HepG2 (cell line): ENCODE data around the gene CAVIN1. TPM values are rescaled to one million over a fixed set of nuclear protein-coding genes. Genes with fewer than 3 reads are reported as not detected.

Experiments used
- ATF7-NPFF ChIP-seq: sonication (generic); formaldehyde crosslinking; IDR thresholded peaks from 2 replicates; pipeline ENCODE4 v1.8.1; 2023; ENCODE audit warnings: mild to moderate bottlenecking, low read depth, missing genetic modification reagents, moderate library complexity
- ERF ChIP-seq: IDR thresholded peaks from 2 replicates; pipeline ENCODE4 v1.6.1; 2018; ENCODE audit warnings: missing biosample characterization, missing genetic modification reagents
- HHEX ChIP-seq: IDR thresholded peaks from 2 replicates; pipeline ENCODE4 v1.6.1; 2016; ENCODE audit warnings: control low read depth
- KMT2B ChIP-seq: IDR thresholded peaks from 2 replicates; pipeline ENCODE4 v1.6.1; 2016; ENCODE audit warnings: missing genetic modification reagents, missing compliant biosample characterization
- MAFG ChIP-seq: sonication (generic); formaldehyde crosslinking; IDR thresholded peaks from 2 replicates; pipeline ENCODE4 v1.5.1; 2020; ENCODE audit warnings: mild to moderate bottlenecking, missing genetic modification reagents
- NR3C1 ChIP-seq: sonication (generic); formaldehyde crosslinking; IDR thresholded peaks from 2 replicates; pipeline ENCODE4 v1.4.0; 2020; ENCODE audit warnings: missing genetic modification reagents
- SMAD9 ChIP-seq: sonication (generic); formaldehyde crosslinking; IDR thresholded peaks from 2 replicates; pipeline ENCODE4 v1.5.1; 2020; ENCODE audit warnings: mild to moderate bottlenecking, missing genetic modification reagents
- TP53 ChIP-seq: sonication (generic); formaldehyde crosslinking; conservative IDR thresholded peaks from 2 replicates; pipeline ENCODE4 v1.4.0; 2020; ENCODE audit warnings: missing genetic modification reagents
- ZNF276 ChIP-seq: sonication (generic); formaldehyde crosslinking; IDR thresholded peaks from 2 replicates; pipeline ENCODE4 v1.4.0; 2020; ENCODE audit warnings: mild to moderate bottlenecking, low read depth, missing genetic modification reagents
- ZNF292 ChIP-seq: sonication (generic); formaldehyde crosslinking; IDR thresholded peaks from 2 replicates; pipeline ENCODE4 v1.8.1; 2022; ENCODE audit warnings: mild to moderate bottlenecking, low read depth, missing genetic modification reagents, borderline replicate concordance
- ZNF441 ChIP-seq: sonication (generic); formaldehyde crosslinking; IDR thresholded peaks from 2 replicates; pipeline ENCODE4 v1.7.0; 2021; ENCODE audit warnings: missing genetic modification reagents, borderline replicate concordance
- ZNF772 ChIP-seq: sonication (generic); formaldehyde crosslinking; IDR thresholded peaks from 2 replicates; pipeline ENCODE4 v1.5.0; 2020; ENCODE audit warnings: mild to moderate bottlenecking, missing genetic modification reagents
- ZNF781 ChIP-seq: sonication (generic); formaldehyde crosslinking; IDR thresholded peaks from 2 replicates; pipeline ENCODE4 v1.5.1; 2020; ENCODE audit warnings: borderline replicate concordance, mild to moderate bottlenecking, missing genetic modification reagents; ENCODE audit errors: not compliant biosample characterization
- polyA plus RNA-seq, 8 experiments: library from polyadenylated mRNA; depleted of rRNA in 3 of 8; stranded (reverse) in 7 of 8; unstranded in 1 of 8; fragments of >200 nt; fragmentation: Illumina TruSeq in 4 of 8; extraction: Trizol in 4 of 8; gene quantifications; 2 replicates each; pipeline versions ENCODE4 v1.2.1 to v1.2.3, GENCODE V29; 2011 to 2016; ENCODE audit warnings: low read depth in 4 of 8, missing spikeins in 1 of 8, mixed read lengths in 1 of 8; ENCODE audit not compliant: insufficient read depth in 1 of 8
- total RNA-seq, 5 experiments: library from RNA; depleted of rRNA; stranded (reverse); fragments of >200 nt; fragmentation: Illumina TruSeq; extraction: Trizol; gene quantifications; 2 replicates each; pipeline ENCODE4 v1.2.3, GENCODE V29; 2016; ENCODE audit warnings: low read depth in 1 of 5
- TF ChIP-seq, protein P1 (sequence below): sonication (generic); formaldehyde crosslinking; IDR thresholded peaks from 2 replicates; pipeline ENCODE4 v1.5.1; 2020; ENCODE audit warnings: mild to moderate bottlenecking, missing genetic modification reagents, borderline replicate concordance
- TF ChIP-seq, protein P2 (sequence below): sonication (generic); formaldehyde crosslinking; IDR thresholded peaks from 2 replicates; pipeline ENCODE4 v1.4.0; 2020; ENCODE audit warnings: missing genetic modification reagents
- TF ChIP-seq, protein P3 (sequence below): sonication (generic); formaldehyde crosslinking; IDR thresholded peaks from 2 replicates; pipeline ENCODE4 v1.5.0; 2020; ENCODE audit warnings: missing genetic modification reagents
- TF ChIP-seq, protein P4 (sequence below): IDR thresholded peaks from 2 replicates; pipeline ENCODE4 v1.6.1; 2016; ENCODE audit warnings: low read depth, borderline replicate concordance

The CAVIN1 gene
- total and polyA plus RNA-seq, 2 of the 13 experiments (the other 11 are each of a cell fraction or from before 2014, with no cell fraction given), result 15.9 to 25.5 TPM

DNA sequence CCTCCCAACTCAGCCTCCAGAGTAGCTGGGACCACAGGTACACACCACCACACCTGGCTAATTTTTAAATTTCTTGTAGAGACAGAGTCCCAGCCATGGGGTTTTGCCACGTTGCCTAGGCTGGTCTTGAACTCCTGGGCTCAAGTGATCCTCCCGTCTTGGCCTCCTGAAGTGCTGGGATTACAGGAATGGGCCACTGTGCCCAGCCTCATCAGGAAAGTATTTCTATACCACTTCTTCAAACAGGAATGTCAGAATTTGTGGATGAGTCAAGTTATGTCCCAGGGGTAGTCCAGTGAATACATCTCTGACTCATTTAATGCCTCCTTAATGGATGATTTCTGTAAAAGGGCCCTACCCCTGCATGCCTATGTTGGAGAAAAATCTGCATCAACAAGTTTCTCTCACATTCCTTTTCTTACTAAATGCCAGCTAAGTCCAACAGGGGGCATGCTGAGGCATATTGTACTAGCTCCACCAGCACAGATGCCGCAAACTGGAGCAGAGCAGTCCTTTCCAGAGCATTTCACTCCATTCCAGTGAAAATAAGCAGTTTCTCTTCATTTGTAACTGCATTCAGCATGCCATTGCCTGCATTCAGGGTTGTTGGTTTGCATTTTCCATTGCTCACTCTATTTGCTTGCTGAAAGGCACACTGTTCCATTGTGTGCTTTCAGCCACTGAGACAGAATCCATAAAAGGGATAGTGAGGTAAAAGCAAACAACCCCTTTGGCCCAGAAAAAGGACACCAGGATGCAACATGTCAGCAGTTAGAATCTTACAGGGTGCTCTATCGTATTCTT, 5.3 kb upstream of the CAVIN1 start (continued):
- TF ChIP-seq, protein P1, sequence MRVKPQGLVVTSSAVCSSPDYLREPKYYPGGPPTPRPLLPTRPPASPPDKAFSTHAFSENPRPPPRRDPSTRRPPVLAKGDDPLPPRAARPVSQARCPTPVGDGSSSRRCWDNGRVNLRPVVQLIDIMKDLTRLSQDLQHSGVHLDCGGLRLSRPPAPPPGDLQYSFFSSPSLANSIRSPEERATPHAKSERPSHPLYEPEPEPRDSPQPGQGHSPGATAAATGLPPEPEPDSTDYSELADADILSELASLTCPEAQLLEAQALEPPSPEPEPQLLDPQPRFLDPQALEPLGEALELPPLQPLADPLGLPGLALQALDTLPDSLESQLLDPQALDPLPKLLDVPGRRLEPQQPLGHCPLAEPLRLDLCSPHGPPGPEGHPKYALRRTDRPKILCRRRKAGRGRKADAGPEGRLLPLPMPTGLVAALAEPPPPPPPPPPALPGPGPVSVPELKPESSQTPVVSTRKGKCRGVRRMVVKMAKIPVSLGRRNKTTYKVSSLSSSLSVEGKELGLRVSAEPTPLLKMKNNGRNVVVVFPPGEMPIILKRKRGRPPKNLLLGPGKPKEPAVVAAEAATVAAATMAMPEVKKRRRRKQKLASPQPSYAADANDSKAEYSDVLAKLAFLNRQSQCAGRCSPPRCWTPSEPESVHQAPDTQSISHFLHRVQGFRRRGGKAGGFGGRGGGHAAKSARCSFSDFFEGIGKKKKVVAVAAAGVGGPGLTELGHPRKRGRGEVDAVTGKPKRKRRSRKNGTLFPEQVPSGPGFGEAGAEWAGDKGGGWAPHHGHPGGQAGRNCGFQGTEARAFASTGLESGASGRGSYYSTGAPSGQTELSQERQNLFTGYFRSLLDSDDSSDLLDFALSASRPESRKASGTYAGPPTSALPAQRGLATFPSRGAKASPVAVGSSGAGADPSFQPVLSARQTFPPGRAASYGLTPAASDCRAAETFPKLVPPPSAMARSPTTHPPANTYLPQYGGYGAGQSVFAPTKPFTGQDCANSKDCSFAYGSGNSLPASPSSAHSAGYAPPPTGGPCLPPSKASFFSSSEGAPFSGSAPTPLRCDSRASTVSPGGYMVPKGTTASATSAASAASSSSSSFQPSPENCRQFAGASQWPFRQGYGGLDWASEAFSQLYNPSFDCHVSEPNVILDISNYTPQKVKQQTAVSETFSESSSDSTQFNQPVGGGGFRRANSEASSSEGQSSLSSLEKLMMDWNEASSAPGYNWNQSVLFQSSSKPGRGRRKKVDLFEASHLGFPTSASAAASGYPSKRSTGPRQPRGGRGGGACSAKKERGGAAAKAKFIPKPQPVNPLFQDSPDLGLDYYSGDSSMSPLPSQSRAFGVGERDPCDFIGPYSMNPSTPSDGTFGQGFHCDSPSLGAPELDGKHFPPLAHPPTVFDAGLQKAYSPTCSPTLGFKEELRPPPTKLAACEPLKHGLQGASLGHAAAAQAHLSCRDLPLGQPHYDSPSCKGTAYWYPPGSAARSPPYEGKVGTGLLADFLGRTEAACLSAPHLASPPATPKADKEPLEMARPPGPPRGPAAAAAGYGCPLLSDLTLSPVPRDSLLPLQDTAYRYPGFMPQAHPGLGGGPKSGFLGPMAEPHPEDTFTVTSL (CRISPR knock-in tag), result no peak
- TF ChIP-seq, protein P2, sequence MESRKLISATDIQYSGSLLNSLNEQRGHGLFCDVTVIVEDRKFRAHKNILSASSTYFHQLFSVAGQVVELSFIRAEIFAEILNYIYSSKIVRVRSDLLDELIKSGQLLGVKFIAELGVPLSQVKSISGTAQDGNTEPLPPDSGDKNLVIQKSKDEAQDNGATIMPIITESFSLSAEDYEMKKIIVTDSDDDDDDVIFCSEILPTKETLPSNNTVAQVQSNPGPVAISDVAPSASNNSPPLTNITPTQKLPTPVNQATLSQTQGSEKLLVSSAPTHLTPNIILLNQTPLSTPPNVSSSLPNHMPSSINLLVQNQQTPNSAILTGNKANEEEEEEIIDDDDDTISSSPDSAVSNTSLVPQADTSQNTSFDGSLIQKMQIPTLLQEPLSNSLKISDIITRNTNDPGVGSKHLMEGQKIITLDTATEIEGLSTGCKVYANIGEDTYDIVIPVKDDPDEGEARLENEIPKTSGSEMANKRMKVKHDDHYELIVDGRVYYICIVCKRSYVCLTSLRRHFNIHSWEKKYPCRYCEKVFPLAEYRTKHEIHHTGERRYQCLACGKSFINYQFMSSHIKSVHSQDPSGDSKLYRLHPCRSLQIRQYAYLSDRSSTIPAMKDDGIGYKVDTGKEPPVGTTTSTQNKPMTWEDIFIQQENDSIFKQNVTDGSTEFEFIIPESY (CRISPR knock-in tag), result no peak
- no peak for TF ChIP-seq ATF7-NPFF (CRISPR knock-in tag)
- 0 out of 2 replicates have a peak, but pooled peaks have one; percentile 20 for TF ChIP-seq SMAD9 (CRISPR knock-in tag)
- TF ChIP-seq, protein P3, sequence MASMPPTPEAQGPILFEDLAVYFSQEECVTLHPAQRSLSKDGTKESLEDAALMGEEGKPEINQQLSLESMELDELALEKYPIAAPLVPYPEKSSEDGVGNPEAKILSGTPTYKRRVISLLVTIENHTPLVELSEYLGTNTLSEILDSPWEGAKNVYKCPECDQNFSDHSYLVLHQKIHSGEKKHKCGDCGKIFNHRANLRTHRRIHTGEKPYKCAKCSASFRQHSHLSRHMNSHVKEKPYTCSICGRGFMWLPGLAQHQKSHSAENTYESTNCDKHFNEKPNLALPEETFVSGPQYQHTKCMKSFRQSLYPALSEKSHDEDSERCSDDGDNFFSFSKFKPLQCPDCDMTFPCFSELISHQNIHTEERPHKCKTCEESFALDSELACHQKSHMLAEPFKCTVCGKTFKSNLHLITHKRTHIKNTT (CRISPR knock-in tag), result no peak
- TF ChIP-seq ZNF276 (CRISPR knock-in tag), result no peak
- no peak for TF ChIP-seq MAFG (CRISPR knock-in tag)
- TF ChIP-seq TP53, result no peak
- TF ChIP-seq ZNF772, result 0 out of 2 replicates have a peak, but pooled peaks have one; percentile 25
- no peak for TF ChIP-seq NR3C1
- no peak for TF ChIP-seq ZNF781 (CRISPR knock-in tag)
- TF ChIP-seq HHEX (CRISPR knock-in tag), result peak; percentile 14; the same call in 1 of the 2 replicates
- no peak for TF ChIP-seq ZNF441
- no peak for TF ChIP-seq KMT2B (CRISPR knock-in tag)
- TF ChIP-seq, protein P4, sequence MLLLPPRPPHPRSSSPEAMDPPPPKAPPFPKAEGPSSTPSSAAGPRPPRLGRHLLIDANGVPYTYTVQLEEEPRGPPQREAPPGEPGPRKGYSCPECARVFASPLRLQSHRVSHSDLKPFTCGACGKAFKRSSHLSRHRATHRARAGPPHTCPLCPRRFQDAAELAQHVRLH (CRISPR knock-in tag), result no peak; the same call in 1 of the 2 replicates
- TF ChIP-seq ERF (CRISPR knock-in tag), result peak; percentile 38; the same call in 1 of the 2 replicates
- TF ChIP-seq ZNF292, result peak; percentile 85; the same call in 1 of the 2 replicates
